NCI-H446 treated with DMSO at 0.1 percent for 48 hours (cell line): ENCODE results near the gene PPM1E.
"Not testable (repeated sequence)": the region's sequence is repeated elsewhere in the genome, so short reads cannot be mapped to it uniquely, and the experiment has no call there.

Source experiments
- DNase-seq: peaks from one replicate; lab custom pipeline; 2025; lab: John Stamatoyannopoulos, UW

The PPM1E gene

GRCh38 chr17:58840820-58841612 is 85.4 kb downstream of the PPM1E start:
- no peak for DNase-seq

- DNase-seq: not testable (repeated sequence)
Measured at GRCh38 chr17:58846413-58846812, 90.8 kb downstream of the PPM1E start.

DNA sequence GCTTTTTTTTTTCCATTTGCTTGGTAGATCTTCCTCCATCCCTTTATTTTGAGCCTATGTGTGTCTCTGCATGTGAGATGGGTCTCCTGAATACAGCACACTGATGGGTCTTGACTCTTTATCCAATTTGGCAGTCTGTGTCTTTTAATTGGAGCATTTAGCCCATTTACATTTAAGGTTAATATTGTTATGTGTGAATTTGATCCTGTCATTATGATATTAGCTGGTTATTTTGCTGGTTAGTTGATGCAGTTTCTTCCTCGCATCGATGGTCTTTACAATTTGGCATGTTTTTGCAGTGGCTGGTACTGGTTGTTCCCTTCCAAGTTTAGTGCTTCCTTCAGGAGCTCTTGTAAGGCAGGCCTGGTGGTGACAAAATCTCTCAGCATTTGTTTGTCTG is 94.5 kb downstream of the PPM1E start:
- DNase-seq: not testable (repeated sequence)

DNA sequence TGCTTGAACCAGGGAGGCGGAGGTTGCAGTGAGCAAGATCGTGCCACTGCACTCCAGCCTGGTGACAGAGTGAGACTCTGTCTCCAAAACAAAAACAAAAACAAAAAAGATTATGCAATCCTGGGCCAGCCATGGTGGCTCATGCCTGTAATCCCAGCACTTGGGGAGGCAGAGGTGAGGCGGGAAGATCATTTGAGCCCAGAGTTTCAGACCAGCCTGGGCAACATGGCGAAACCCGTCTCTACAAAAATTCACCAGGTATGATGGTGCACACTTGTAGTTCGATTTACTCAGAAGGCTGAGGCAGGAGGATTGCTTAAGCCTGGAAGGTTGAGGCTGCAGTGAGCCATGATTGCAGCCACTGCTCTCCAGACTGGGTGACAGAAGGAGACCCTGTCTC is 109.6 kb downstream of the PPM1E start:
- DNase-seq: no peak

GRCh38 chr17:58870747-58871146 is 115.1 kb downstream of the PPM1E start:
- no peak for DNase-seq

- DNase-seq: no peak
Measured at GRCh38 chr17:58873926-58874325, 118.3 kb downstream of the PPM1E start.

GRCh38 chr17:58875261-58875660 is 119.6 kb downstream of the PPM1E start:
- no peak for DNase-seq

DNA sequence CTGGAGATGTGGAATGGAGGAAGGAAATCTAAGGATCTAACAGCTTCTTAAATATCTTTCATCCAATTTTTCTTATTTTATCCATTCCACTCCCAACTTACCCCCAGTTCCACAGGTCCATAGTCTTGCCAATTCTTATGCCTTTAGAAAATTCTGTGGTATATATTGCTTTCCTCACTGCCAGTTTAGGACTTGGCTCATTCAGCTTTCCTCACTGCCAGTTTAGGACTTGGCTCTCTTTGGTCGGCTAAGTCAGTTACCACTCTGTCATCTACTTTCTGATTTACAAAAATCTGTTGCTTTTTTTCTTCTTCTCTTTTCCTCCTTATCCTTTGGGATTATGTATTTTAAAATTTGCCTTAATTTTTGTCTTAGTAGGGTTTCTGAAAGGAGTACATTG is 128.5 kb downstream of the PPM1E start:
- no peak for DNase-seq

DNA sequence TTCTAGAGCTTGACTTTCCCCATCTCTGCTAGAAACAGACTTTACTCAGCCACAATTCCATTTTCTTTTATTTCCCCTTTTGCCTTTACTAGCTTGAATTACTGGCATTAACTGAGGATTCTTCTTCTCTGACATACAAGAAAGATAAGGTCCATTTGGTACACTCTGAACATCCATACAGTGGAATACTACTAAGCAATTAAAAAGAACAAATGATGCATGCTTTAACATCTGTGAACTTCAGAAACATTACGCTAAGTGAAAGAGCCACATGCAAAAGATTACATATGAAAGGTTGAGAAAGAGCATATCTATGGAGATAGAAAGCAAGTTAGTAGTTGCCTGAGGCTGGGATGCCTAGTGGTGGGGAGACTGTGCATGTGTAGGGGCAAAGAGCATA is 130.9 kb downstream of the PPM1E start:
- DNase-seq: no peak

DNA sequence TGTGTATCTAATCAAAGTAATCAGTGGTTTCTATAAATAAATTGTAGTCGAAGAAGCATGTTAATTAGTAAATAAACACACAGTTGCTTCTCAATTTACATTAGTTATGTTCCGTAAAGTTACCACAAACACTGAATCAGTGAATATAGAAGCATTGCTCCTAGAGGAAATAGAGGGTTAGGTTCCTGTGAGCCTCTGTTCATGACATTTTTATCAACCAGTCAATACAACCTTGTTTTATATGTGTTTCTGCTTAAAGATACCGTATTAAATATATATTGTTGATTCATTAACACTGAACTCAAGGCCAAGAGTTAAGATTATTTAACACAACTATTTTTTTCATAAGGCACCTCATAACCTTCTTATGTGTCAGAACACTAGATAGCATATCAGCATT is 134.3 kb downstream of the PPM1E start:
- no peak for DNase-seq

- DNase-seq: no peak
Measured at GRCh38 chr17:58899191-58899590, 143.5 kb downstream of the PPM1E start.

GRCh38 chr17:58902322-58902721 is 146.7 kb downstream of the PPM1E start:
- no peak for DNase-seq

DNA sequence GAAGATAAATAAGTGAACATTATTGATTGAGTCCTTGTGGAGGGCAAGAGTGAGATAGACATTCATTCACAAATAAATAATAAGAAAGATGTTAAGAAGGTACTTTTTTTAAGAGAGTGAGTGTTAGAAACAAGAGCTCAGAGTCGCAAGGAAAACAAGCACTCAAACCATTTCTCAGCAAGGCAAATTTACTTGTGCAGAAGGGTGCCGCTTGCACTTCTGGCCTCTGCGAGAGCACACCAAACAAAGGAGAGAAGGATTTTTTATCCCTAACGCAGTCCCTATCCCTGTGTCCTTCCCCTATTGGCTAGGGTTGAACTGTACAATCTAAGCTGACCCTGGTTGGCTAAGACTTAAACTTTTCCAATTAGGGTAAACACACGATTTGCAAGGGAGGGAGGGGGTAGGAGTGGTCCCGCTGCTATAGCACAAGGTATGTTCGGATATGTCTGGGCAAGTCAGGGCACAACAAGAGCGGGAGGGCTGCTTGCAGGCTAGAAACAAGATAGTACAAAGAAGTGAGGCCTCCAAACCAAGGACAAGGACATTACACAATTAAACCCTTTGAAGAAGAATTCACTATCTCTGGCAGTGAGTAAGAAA is 156.2 kb downstream of the PPM1E start:
- no peak for DNase-seq

- no peak for DNase-seq
Measured at GRCh38 chr17:58913552-58913951, 157.9 kb downstream of the PPM1E start.

- no peak for DNase-seq
Measured at GRCh38 chr17:58913971-58914769, 158.5 kb downstream of the PPM1E start.

DNA sequence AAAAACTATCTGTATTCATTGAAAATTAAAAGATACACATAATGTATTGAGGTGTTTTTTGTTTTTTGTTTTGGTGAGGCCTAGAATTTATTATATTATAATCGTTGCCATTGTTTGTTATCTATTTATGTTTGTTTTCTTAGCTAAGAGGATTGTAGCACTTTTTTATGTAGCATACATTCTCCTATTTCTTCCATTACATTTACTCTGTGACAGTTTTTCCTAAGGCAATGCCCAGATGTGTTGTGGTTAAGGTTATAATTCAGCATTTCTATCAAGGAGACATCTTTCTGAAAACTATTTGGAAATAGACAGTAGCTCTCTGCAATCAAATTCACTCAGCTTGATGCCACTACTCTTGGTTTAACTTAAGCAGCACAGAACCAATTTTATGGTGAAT is 161.6 kb downstream of the PPM1E start:
- DNase-seq: no peak

DNA sequence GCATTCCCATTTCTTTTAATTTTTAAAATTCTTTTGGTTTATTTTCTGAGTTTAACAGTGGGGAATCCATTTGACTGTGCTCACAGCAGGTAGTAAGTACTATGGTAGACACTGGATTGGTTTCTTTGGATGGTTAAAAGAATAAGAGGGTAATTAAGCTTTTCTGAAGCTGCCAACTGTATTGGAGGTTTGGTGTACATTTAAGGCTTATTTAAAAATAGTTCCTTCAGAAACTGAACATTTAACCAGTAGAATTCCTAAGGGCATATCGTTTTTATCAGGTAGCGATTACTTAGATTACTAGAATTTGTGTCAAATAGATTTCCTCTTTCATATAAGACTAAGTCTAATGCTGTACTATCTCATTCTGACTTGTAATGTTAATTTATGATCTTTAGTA is 162.4 kb downstream of the PPM1E start:
- DNase-seq: no peak

- no peak for DNase-seq
Measured at GRCh38 chr17:58918884-58919283, 163.2 kb downstream of the PPM1E start.

GRCh38 chr17:58920773-58921172 is 165.1 kb downstream of the PPM1E start:
- DNase-seq: no peak

DNA sequence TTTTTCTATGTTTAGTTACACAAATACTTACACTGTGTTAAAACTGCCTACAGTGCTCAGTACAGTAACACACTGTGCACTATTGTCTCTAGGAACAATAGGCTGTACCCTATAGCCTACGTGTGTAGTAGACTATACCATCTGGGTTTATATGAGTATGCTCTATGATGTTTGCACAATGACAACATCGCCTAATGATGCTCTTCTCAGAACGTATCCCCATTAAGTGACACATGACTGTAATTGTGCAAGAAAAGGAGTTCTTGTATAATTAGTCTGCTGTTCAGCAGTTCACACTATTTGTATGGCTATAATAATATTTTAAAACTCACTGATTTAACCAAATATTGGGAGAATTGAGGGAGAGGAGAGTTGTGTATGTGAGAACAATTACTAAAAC is 177.3 kb downstream of the PPM1E start:
- DNase-seq: no peak

GRCh38 chr17:58936295-58936694 is 180.6 kb downstream of the PPM1E start:
- no peak for DNase-seq

DNA sequence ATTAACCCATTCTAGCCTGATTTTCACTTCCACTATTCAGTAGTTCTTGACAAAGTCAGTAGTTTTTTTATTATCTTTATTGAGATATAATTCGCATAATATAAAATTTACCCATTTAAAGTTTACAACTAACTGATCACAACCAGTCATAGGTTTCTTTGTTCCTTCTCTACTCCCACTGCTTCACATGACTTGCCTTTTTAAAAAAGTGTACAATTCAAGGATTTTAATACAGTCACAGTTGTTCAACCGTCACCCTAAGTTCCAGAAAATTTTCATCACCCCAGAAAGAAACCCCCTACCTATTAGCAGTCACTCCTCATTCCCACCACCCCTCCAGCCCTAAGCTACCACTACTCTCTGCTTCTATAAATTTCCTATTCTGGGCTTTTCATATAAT is 188.5 kb downstream of the PPM1E start:
- DNase-seq: no peak

DNA sequence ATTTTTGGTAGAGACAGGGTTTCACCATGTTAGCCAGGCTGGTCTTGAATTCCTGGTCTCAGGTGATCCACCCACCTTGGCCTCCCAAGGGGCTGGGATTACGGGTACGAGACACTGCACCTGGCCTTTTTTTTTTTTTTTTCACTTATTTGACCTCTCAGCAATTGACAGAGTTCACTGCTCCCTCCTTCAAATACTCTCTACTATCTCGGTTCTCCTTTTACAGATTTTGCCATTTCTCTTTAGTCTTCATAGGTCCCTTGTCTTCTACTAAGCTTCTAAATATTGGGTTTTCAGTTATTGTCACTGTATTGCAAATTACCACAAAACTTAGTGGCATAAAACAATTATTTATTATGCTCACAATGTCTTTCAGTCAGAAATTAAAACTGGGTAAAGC is 191.8 kb downstream of the PPM1E start:
- no peak for DNase-seq
